Keratinocyte (primary cell): ENCODE results near the gene LRRC2. TPM values are rescaled to one million over a fixed set of nuclear protein-coding genes. Genes with fewer than 3 reads are reported as not detected.

Source experiments
- DNase-seq: peaks from one replicate; pipeline ENCODE4 v3.0.0-alpha.2; 2011; ENCODE audit warnings: low read depth, missing footprints, low spot score
- FAIRE-seq: peaks from 2 replicates; lab custom pipeline; 2011; peaks lifted over from hg19 to GRCh38; lab: Jason Lieb, UNC
- H2AFZ ChIP-seq: 2 replicates; pipeline ENCODE4 v1.6.0; 2012; ENCODE audit warnings: low read length, control low read depth, inconsistent platforms; ENCODE audit not compliant: control insufficient read depth
- H3K27ac ChIP-seq: 2 replicates; pipeline ENCODE4 v1.5.1; 2011; ENCODE audit warnings: low read length; ENCODE audit not compliant: control insufficient read depth, insufficient read depth
- H3K27me3 ChIP-seq: 3 replicates; pipeline ENCODE4 v1.6.0; 2011; ENCODE audit warnings: low read length; ENCODE audit not compliant: control insufficient read depth, insufficient read depth; ENCODE audit errors: extremely low read depth
- H3K36me3 ChIP-seq, 2 experiments: 2 replicates in 1 of 2; 3 replicates in 1 of 2; pipeline ENCODE4 v1.5.1; 2011; ENCODE audit warnings: low read length in 2 of 2, mild to moderate bottlenecking in 1 of 2; ENCODE audit not compliant: control insufficient read depth in 2 of 2, insufficient read depth in 2 of 2; ENCODE audit errors: extremely low read depth in 1 of 2
- H3K4me1 ChIP-seq: 3 replicates; pipeline ENCODE4 v1.5.1; 2011; ENCODE audit warnings: low read length; ENCODE audit not compliant: control insufficient read depth, insufficient read depth; ENCODE audit errors: extremely low read depth
- H3K4me2 ChIP-seq: 3 replicates; pipeline ENCODE4 v1.6.0; 2011; ENCODE audit warnings: low read depth, low read length; ENCODE audit not compliant: control insufficient read depth, insufficient read depth; ENCODE audit errors: extremely low read depth
- H3K4me3 ChIP-seq, 3 experiments: fragments of 200-600 bp in 1 of 3; sonication (generic) in 1 of 3; 2 replicates in 2 of 3; 3 replicates in 1 of 3; pipeline ENCODE4 v1.5.1; 2011 to 2016; ENCODE audit warnings: low read length in 3 of 3, mild to moderate bottlenecking in 3 of 3, control low read depth in 2 of 3, inconsistent platforms in 1 of 3, low read depth in 1 of 3, mixed read lengths in 1 of 3, mixed run types in 1 of 3, moderate library complexity in 1 of 3; ENCODE audit not compliant: control insufficient read depth in 2 of 3, insufficient read depth in 2 of 3; ENCODE audit errors: extremely low read depth in 1 of 3
- H3K79me2 ChIP-seq: 2 replicates; pipeline ENCODE4 v1.6.0; 2012; ENCODE audit warnings: low read length; ENCODE audit not compliant: control insufficient read depth, insufficient read depth
- H3K9ac ChIP-seq: 3 replicates; pipeline ENCODE4 v1.6.0; 2011; ENCODE audit warnings: low read length; ENCODE audit not compliant: control insufficient read depth, insufficient read depth; ENCODE audit errors: extremely low read depth
- H3K9me1 ChIP-seq: 3 replicates; pipeline ENCODE4 v1.6.0; 2011; ENCODE audit warnings: low read length; ENCODE audit not compliant: control insufficient read depth, insufficient read depth; ENCODE audit errors: extremely low read depth
- H3K9me3 ChIP-seq: 2 replicates; pipeline ENCODE4 v1.5.1; 2012; ENCODE audit warnings: low read depth, low read length; ENCODE audit not compliant: control insufficient read depth
- H4K20me1 ChIP-seq: 3 replicates; pipeline ENCODE4 v1.6.0; 2011; ENCODE audit warnings: low read length; ENCODE audit not compliant: control insufficient read depth, insufficient read depth; ENCODE audit errors: extremely low read depth
- EZH2 ChIP-seq: IDR thresholded peaks from one replicate; pipeline ENCODE4 v1.6.1; 2012; ENCODE audit warnings: inconsistent platforms, mild to moderate bottlenecking, low read length, moderate library complexity
- dilution Hi-C: fragments of 300-500 bp; cut with MboI; formaldehyde crosslinking; loops from one replicate; pipeline ENCODE4 v1.7.0; 2020; ENCODE audit warnings: low sequenced_read_pairs; ENCODE audit not compliant: extremely low pct_ligation_motif_present
- polyA plus RNA-seq, 5 experiments: library from polyadenylated mRNA; depleted of rRNA in 3 of 5; stranded (reverse) in 3 of 5; stranded (forward) in 1 of 5; unstranded in 1 of 5; fragments of >200 nt; gene quantifications; 1 replicate in 1 of 5; 2 replicates in 3 of 5; 3 replicates in 1 of 5; pipeline versions ENCODE4 v1.2.1 to v1.2.3, GENCODE V29; 2011 to 2012; ENCODE audit warnings: missing spikeins in 2 of 5, low read depth in 1 of 5, low replicate concordance in 1 of 5
- TF ChIP-seq, protein P1 (sequence below), 3 experiments: IDR thresholded peaks in 1 of 3; conservative IDR thresholded peaks in 1 of 3; optimal IDR thresholded peaks in 1 of 3; 2 replicates in 2 of 3; 3 replicates in 1 of 3; pipeline versions ENCODE3 to v1.5.1; 2011; ENCODE audit warnings: low read length in 3 of 3, mild to moderate bottlenecking in 3 of 3, moderate library complexity in 2 of 3, control low read depth in 1 of 3, inconsistent platforms in 1 of 3; ENCODE audit not compliant: insufficient read depth in 2 of 3; ENCODE audit errors: extremely low read depth in 1 of 3

Gene LRRC2
- polyA plus RNA-seq, 1 donor (not counting 4 experiments of a cell fraction or from before 2014, with no cell fraction given), result 0.51 TPM

DNA sequence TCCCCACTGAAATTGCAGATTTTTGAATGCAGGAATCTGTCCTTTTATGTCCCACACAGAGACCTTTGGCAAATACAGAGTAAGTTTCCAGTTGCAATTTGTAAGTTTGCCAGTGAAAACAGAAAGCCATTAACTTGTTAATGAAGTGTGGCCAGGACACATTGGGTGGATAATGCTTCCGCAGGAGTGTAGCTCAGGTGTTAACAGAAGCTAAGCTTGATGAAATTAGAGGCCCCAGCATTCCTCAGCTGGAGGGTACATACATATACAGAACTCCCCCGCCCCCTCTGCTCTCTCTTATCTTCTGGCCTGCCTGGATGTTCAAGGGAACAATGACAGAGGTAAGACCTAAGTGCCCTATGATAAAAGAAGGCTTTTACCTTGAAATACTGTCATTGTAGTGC lies 8.1 kb upstream of the LRRC2 start:
- H3K9ac ChIP-seq, result no peak overlapping the region
- no peaks in the 10 kb centered on the region for H3K36me3 ChIP-seq
- no peaks in the 10 kb centered on the region for H4K20me1 ChIP-seq
- no peaks in the 10 kb centered on the region for H3K27me3 ChIP-seq
- no peak overlapping the region for H2AFZ ChIP-seq
- dilution Hi-C loops, result no loop called here
- H3K79me2 ChIP-seq, result no peaks in the 10 kb centered on the region
- no peak for TF ChIP-seq EZH2
- TF ChIP-seq, protein P1, sequence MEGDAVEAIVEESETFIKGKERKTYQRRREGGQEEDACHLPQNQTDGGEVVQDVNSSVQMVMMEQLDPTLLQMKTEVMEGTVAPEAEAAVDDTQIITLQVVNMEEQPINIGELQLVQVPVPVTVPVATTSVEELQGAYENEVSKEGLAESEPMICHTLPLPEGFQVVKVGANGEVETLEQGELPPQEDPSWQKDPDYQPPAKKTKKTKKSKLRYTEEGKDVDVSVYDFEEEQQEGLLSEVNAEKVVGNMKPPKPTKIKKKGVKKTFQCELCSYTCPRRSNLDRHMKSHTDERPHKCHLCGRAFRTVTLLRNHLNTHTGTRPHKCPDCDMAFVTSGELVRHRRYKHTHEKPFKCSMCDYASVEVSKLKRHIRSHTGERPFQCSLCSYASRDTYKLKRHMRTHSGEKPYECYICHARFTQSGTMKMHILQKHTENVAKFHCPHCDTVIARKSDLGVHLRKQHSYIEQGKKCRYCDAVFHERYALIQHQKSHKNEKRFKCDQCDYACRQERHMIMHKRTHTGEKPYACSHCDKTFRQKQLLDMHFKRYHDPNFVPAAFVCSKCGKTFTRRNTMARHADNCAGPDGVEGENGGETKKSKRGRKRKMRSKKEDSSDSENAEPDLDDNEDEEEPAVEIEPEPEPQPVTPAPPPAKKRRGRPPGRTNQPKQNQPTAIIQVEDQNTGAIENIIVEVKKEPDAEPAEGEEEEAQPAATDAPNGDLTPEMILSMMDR (optimal IDR thresholded peaks at IDR 0.05 in 1 of 3, IDR thresholded peaks at IDR 0.05 in 1 of 3, conservative IDR thresholded peaks at IDR 0.05 in 1 of 3; ENCODE audit: extremely low read depth in 1 of 3, insufficient read depth in 2 of 3, low read length in 3 of 3), result no peak
- no peak overlapping the region for H3K4me2 ChIP-seq
- no peak overlapping the region for H3K27ac ChIP-seq
- no peaks in the 10 kb centered on the region for H3K9me1 ChIP-seq
- H3K4me3 ChIP-seq, result no peak overlapping the region
- no peaks in the 10 kb centered on the region for H3K4me1 ChIP-seq
- FAIRE-seq, result no peak
- no peaks in the 10 kb centered on the region for H3K9me3 ChIP-seq
- no peak for DNase-seq

- Histone ChIP-seq H3K27me3 (no peaks in the 10 kb centered on the region), H2AFZ (no peak overlapping the region), H3K9ac (no peak overlapping the region), H3K4me1 (no peaks in the 10 kb centered on the region), H3K4me3 (no peak overlapping the region), H3K27ac (no peak overlapping the region), H3K79me2 (no peaks in the 10 kb centered on the region), H3K9me3 (no peaks in the 10 kb centered on the region), H3K9me1 (no peaks in the 10 kb centered on the region), H3K36me3 (no peaks in the 10 kb centered on the region), H3K4me2 (no peak overlapping the region), H4K20me1 (no peaks in the 10 kb centered on the region)
- dilution Hi-C loops, result no loop called here
- TF ChIP-seq EZH2, result no peak
- TF ChIP-seq, protein P1 (optimal IDR thresholded peaks at IDR 0.05 in 1 of 3, IDR thresholded peaks at IDR 0.05 in 1 of 3, conservative IDR thresholded peaks at IDR 0.05 in 1 of 3; ENCODE audit: extremely low read depth in 1 of 3, insufficient read depth in 2 of 3, low read length in 3 of 3), result no peak
- no peak for DNase-seq
- FAIRE-seq, result no peak
These were observed 7.6 kb upstream of the LRRC2 start for GRCh38 chr3:46573701-46574100.
